GM12878 (cell line): Measurements from ENCODE around the gene THOC6. TPM values are rescaled to one million over a fixed set of nuclear protein-coding genes. Genes with fewer than 3 reads are reported as not detected.
"Not testable (repeated sequence)": the region's sequence is repeated elsewhere in the genome, so short reads cannot be mapped to it uniquely, and the experiment has no call there.

Experiments
- ATAC-seq: fragments of 200-7000 bp; cut with Tn5 transposase; 3 replicates; pipeline ENCODE4 v1.9.1; 2020; ENCODE audit warnings: mild to moderate bottlenecking, moderate library complexity
- BruUV-seq: library from RNA; stranded (reverse); fragments of 400-500 nt; replicated peaks from 2 replicates; lab custom pipeline; 2021; lab: Mats Ljungman, UMichigan
- CTCF ChIA-PET: fragments of 300-600 bp; sonication (Branson Sonifier 250); formaldehyde crosslinking; extraction: SDS; loops from one replicate; lab custom pipeline; 2021; ENCODE audit warnings: inconsistent platforms; lab: Yijun Ruan, JAX
- POLR2A ChIA-PET: fragments of 350-600 bp; formaldehyde crosslinking; extraction: SDS; loops from one replicate; lab custom pipeline; 2021; ENCODE audit warnings: inconsistent platforms; lab: Charles Lee
- RAD21 ChIA-PET: fragments of 300-600 bp; sonication (Branson Sonifier 250); formaldehyde crosslinking; loops from one replicate; lab custom pipeline; 2023; ENCODE audit warnings: antibody characterized with exemption; ENCODE audit not compliant: unreplicated experiment; lab: Charles Lee
- SMC1A ChIA-PET: fragments of 300-600 bp; sonication (Branson Sonifier 250); formaldehyde crosslinking; loops from one replicate; lab custom pipeline; 2023; ENCODE audit not compliant: unreplicated experiment, uncharacterized antibody; lab: Charles Lee
- DNase-seq: peaks from one replicate; pipeline ENCODE4 v3.0.0-alpha.2; 2011; ENCODE audit warnings: low read depth, low spot score
- FAIRE-seq: peaks from 3 replicates; lab custom pipeline; 2011; peaks lifted over from hg19 to GRCh38; lab: Jason Lieb, UNC
- H2AFZ ChIP-seq: 2 replicates; pipeline ENCODE4 v1.6.0; 2011; ENCODE audit warnings: low read depth, low read length, control low read depth; ENCODE audit not compliant: control insufficient read depth
- H3K27ac ChIP-seq: 2 replicates; pipeline ENCODE4 v1.5.1; 2011; ENCODE audit warnings: control low read depth; ENCODE audit not compliant: control insufficient read depth, insufficient read depth
- H3K27me3 ChIP-seq, 2 experiments: replicated peaks in 1 of 2; 2 replicates each; pipeline versions ENCODE4 v1.6.0 to v1.6.1; 2011; ENCODE audit warnings: low read length in 1 of 2; ENCODE audit not compliant: control insufficient read depth in 2 of 2, insufficient read depth in 2 of 2
- H3K36me3 ChIP-seq, 2 experiments: 2 replicates each; pipeline ENCODE4 v1.5.1; 2011; ENCODE audit warnings: low read length in 1 of 2; ENCODE audit not compliant: control insufficient read depth in 2 of 2, insufficient read depth in 2 of 2
- H3K4me1 ChIP-seq: 2 replicates; pipeline ENCODE4 v1.6.1; 2011; ENCODE audit warnings: mild to moderate bottlenecking, low read length, moderate library complexity, mixed read lengths; ENCODE audit not compliant: control insufficient read depth, insufficient read depth
- H3K4me2 ChIP-seq: 2 replicates; pipeline ENCODE4 v1.6.0; 2011; ENCODE audit warnings: control low read depth; ENCODE audit not compliant: control insufficient read depth, insufficient read depth
- H3K4me3 ChIP-seq: fragments of 200-600 bp; sonication (generic); 2 replicates; pipeline ENCODE4 v1.5.1; 2016
- H3K79me2 ChIP-seq: 2 replicates; pipeline ENCODE4 v1.6.0; 2011; ENCODE audit warnings: low read length; ENCODE audit not compliant: control insufficient read depth, insufficient read depth
- H3K9ac ChIP-seq: 2 replicates; pipeline ENCODE4 v1.8.0; 2011; ENCODE audit warnings: low read length, control low read depth, mixed read lengths; ENCODE audit not compliant: control insufficient read depth, insufficient read depth
- H3K9me3 ChIP-seq: replicated peaks from 3 replicates; pipeline ENCODE4 v1.5.1; 2011; ENCODE audit warnings: mild to moderate bottlenecking, low read length; ENCODE audit not compliant: control insufficient read depth, insufficient read depth
- H4K20me1 ChIP-seq: 2 replicates; pipeline ENCODE4 v1.6.0; 2011; ENCODE audit not compliant: control insufficient read depth, insufficient read depth
- IRF4 ChIP-seq: IDR thresholded peaks from 2 replicates; pipeline ENCODE4 v1.6.1; 2011; ENCODE audit warnings: low read depth, low read length
- MLLT1 ChIP-seq: fragments of 450-650 bp; IDR thresholded peaks from 2 replicates; pipeline ENCODE4 v1.6.1; 2016; ENCODE audit warnings: mild to moderate bottlenecking
- POLR2A ChIP-seq: IDR thresholded peaks from 2 replicates; pipeline ENCODE4 v1.6.1; 2011; ENCODE audit warnings: low read depth, mild to moderate bottlenecking, low read length
- SMC3 ChIP-seq: IDR thresholded peaks from 2 replicates; pipeline ENCODE4 v1.6.1; 2011; ENCODE audit warnings: low read length, improper control_type of control experiment, borderline replicate concordance
- WRNIP1 ChIP-seq: IDR thresholded peaks from 2 replicates; pipeline ENCODE4 v1.6.1; 2011; ENCODE audit warnings: low read depth, low read length, improper control_type of control experiment, borderline replicate concordance
- WGBS: methylation state at CpG from one replicate; pipeline ENCODE4 v1.1.6; 2016; ENCODE audit warnings: low lambda C conversion rate; ENCODE audit not compliant: insufficient replicate concordance, insufficient coverage; ENCODE audit errors: missing lambda C conversion rate; 5-methylcytosine and 5-hydroxymethylcytosine counted together
- in situ Hi-C: fragments of 300-500 bp; cut with MboI; formaldehyde crosslinking; loops from 9 replicates; pipeline ENCODE4 v1.14.3; 2018; ENCODE audit warnings: mixed read lengths
- intact Hi-C: fragments of 100-400 bp; cut with micrococcal nuclease; formaldehyde crosslinking; loops from one replicate; pipeline ENCODE4 v1.14.2; 2022; ENCODE audit not compliant: unreplicated experiment
- polyA plus RNA-seq, 11 experiments: library from polyadenylated mRNA; depleted of rRNA in 4 of 11; unstranded in 6 of 11; stranded (reverse) in 5 of 11; fragments of >200 nt; fragmentation: Nextera tagmentation in 4 of 11; fragmentation: Illumina TruSeq in 1 of 11; extraction: Ambion mirVana in 4 of 11; extraction: Trizol in 1 of 11; gene quantifications; 1 replicate in 1 of 11; 2 replicates in 10 of 11; pipeline versions ENCODE4 v1.2.1 to v1.2.3, GENCODE V29; 2011 to 2016; ENCODE audit warnings: inconsistent platforms in 2 of 11, missing spikeins in 2 of 11, low read depth in 1 of 11
- total RNA-seq, 4 experiments: library from RNA; depleted of rRNA in 3 of 4; stranded (reverse); fragments of >200 nt in 3 of 4; fragmentation: Illumina TruSeq in 1 of 4; extraction: Trizol in 1 of 4; gene quantifications; 2 replicates each; pipeline versions ENCODE4 v1.2.1 to v1.2.3, GENCODE V29; 2013 to 2021
- TF ChIP-seq, protein P1 (sequence below): IDR thresholded peaks from 2 replicates; pipeline ENCODE4 v1.6.1; 2012; ENCODE audit warnings: low read depth, low read length, improper control_type of control experiment

THOC6 gene
- total and polyA plus RNA-seq, 10 of the 15 experiments (the other 5 are each of a cell fraction or from before 2014, with no cell fraction given) = 1.0 to 54.4 (median 27.9) TPM

GRCh38 chr16:3071655-3072054 is 47.8 kb downstream of the THOC6 start (continued):
- TF ChIP-seq MLLT1 (no peak), POLR2A (no peak), IRF4 (no peak), SMC3 (no peak), WRNIP1 (no peak)
- TF ChIP-seq, protein P1, sequence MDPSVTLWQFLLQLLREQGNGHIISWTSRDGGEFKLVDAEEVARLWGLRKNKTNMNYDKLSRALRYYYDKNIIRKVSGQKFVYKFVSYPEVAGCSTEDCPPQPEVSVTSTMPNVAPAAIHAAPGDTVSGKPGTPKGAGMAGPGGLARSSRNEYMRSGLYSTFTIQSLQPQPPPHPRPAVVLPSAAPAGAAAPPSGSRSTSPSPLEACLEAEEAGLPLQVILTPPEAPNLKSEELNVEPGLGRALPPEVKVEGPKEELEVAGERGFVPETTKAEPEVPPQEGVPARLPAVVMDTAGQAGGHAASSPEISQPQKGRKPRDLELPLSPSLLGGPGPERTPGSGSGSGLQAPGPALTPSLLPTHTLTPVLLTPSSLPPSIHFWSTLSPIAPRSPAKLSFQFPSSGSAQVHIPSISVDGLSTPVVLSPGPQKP = no peak

- intact Hi-C loops, SMC1A ChIA-PET, H3K27ac ChIP-seq, H3K79me2 ChIP-seq, FAIRE-seq, in situ Hi-C loops, H3K9ac ChIP-seq, BruUV-seq, H2AFZ ChIP-seq, H3K4me2 ChIP-seq, DNase-seq, H3K9me3 ChIP-seq, H4K20me1 ChIP-seq, CTCF ChIA-PET, POLR2A ChIA-PET, H3K4me3 ChIP-seq, ATAC-seq, H3K27me3 ChIP-seq, RAD21 ChIA-PET, H3K36me3 ChIP-seq: not testable (repeated sequence)
- peaks cover 46% of the 10 kb centered on the region for H3K4me1 ChIP-seq
- WGBS = 93% methylated on average over 3 of the region's 4 CpGs
These were observed 48.3 kb downstream of the THOC6 start for GRCh38 chr16:3072148-3072547.

- intact Hi-C loops, H3K27me3 ChIP-seq, H3K4me2 ChIP-seq, H3K79me2 ChIP-seq, BruUV-seq, H4K20me1 ChIP-seq, H3K4me3 ChIP-seq, H2AFZ ChIP-seq, RAD21 ChIA-PET, POLR2A ChIA-PET, CTCF ChIA-PET, H3K9ac ChIP-seq, DNase-seq, in situ Hi-C loops, H3K9me3 ChIP-seq, H3K36me3 ChIP-seq, FAIRE-seq, H3K27ac ChIP-seq: not testable (repeated sequence)
- peak; percentile 26 for ATAC-seq
- SMC1A ChIA-PET = interaction anchor here (6.1 kb wide), 1 partner anchor 7 kb away, joined by 52 read pairs; the partner anchor contains the start of gene IL32
- peaks cover 47% of the 10 kb centered on the region for H3K4me1 ChIP-seq
- WGBS = no CpG with 5 or more reads among the region's 18 CpGs
These were observed 48.9 kb downstream of the THOC6 start for GRCh38 chr16:3072576-3073263.
